Left ventricle myocardium inferior (tissue), 1 donor: ENCODE data around the gene ZCCHC24. TPM values are rescaled to one million over a fixed set of nuclear protein-coding genes. Genes with fewer than 3 reads are reported as not detected.

Source experiments
- DNase-seq: peaks from one replicate; pipeline ENCODE4 v3.0.0-alpha.2; 2020
- H3K27ac ChIP-seq: fragments of 200-600 bp; replicated peaks from 2 replicates; pipeline ENCODE4 v1.8.0; 2021
- H3K27me3 ChIP-seq: fragments of 200-600 bp; 2 replicates; pipeline ENCODE4 v1.8.0; 2021; ENCODE audit warnings: low read depth
- H3K36me3 ChIP-seq: fragments of 200-600 bp; 2 replicates; pipeline ENCODE4 v1.8.0; 2021
- H3K4me1 ChIP-seq: fragments of 200-600 bp; 2 replicates; pipeline ENCODE4 v1.8.0; 2021
- H3K4me3 ChIP-seq: fragments of 200-600 bp; 2 replicates; pipeline ENCODE4 v1.8.0; 2021; ENCODE audit warnings: mild to moderate bottlenecking, moderate library complexity
- H3K9me3 ChIP-seq: fragments of 200-600 bp; replicated peaks from 2 replicates; pipeline ENCODE4 v1.8.0; 2021
- intact Hi-C: fragments of 100-400 bp; cut with micrococcal nuclease; formaldehyde crosslinking; loops from one replicate; pipeline ENCODE4 v1.11.0; 2022
- total RNA-seq: library from RNA; stranded (reverse); fragmentation: NEBNext Ultra II Directional; extraction: Animal tissue kit (Norgen Biotek cat#: 25700); gene quantifications from one replicate; pipeline ENCODE4 v1.2.1, GENCODE V29; 2021
- TF ChIP-seq, protein P1 (sequence below): fragments of 200-600 bp; IDR thresholded peaks from 2 replicates; pipeline ENCODE4 v1.8.0; 2021; ENCODE audit warnings: antibody characterized with exemption, mild to moderate bottlenecking, borderline replicate concordance
- donor health status: DM: no; HTN: yes; CAD: no; lungs with severe emphysema.

Gene ZCCHC24
- total RNA-seq, 1 donor from 2014 or later, result 47.5 TPM

DNA sequence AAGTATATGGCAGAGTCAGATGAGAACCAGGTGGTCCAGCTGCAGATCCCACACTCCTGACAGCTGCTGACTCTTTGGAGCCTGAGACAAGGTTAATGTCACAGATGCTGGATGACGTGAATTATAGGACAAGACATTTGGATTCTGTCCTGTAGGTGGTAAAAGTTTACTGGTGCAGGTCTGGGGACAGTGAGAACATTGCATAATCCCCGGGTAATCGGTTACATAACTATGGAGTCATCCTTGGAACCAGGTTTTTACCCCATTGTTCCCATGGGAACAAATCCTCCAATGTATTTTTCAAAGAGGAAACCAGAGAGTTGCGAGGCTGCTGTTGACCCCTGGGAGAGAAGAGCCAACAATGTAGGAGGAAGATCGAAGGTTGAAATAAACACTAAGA lies 27.5 kb upstream of the ZCCHC24 start:
- intact Hi-C loops, result no loop called here
- no peaks in the 10 kb centered on the region for H3K9me3 ChIP-seq
- DNase-seq, result no peak
- no peaks in the 10 kb centered on the region for H3K36me3 ChIP-seq
- no peaks in the 10 kb centered on the region for H3K27me3 ChIP-seq
- H3K27ac ChIP-seq, result no peak overlapping the region
- TF ChIP-seq, protein P1, sequence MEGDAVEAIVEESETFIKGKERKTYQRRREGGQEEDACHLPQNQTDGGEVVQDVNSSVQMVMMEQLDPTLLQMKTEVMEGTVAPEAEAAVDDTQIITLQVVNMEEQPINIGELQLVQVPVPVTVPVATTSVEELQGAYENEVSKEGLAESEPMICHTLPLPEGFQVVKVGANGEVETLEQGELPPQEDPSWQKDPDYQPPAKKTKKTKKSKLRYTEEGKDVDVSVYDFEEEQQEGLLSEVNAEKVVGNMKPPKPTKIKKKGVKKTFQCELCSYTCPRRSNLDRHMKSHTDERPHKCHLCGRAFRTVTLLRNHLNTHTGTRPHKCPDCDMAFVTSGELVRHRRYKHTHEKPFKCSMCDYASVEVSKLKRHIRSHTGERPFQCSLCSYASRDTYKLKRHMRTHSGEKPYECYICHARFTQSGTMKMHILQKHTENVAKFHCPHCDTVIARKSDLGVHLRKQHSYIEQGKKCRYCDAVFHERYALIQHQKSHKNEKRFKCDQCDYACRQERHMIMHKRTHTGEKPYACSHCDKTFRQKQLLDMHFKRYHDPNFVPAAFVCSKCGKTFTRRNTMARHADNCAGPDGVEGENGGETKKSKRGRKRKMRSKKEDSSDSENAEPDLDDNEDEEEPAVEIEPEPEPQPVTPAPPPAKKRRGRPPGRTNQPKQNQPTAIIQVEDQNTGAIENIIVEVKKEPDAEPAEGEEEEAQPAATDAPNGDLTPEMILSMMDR, result no peak
- no peak overlapping the region for H3K4me3 ChIP-seq
- H3K4me1 ChIP-seq, result peaks cover 25% of the 10 kb centered on the region

- TF ChIP-seq, protein P1, result no peak
- H3K36me3 ChIP-seq, result no peaks in the 10 kb centered on the region
- H3K4me3 ChIP-seq, result no peak overlapping the region
- intact Hi-C loops, result no loop called here
- H3K27ac ChIP-seq, result no peak overlapping the region
- DNase-seq, result no peak
- H3K4me1 ChIP-seq, result peaks cover 30% of the 10 kb centered on the region
- no peaks in the 10 kb centered on the region for H3K9me3 ChIP-seq
- H3K27me3 ChIP-seq, result no peaks in the 10 kb centered on the region
Observed at GRCh38 chr10:79472449-79472848, 27.0 kb upstream of the ZCCHC24 start.

DNA sequence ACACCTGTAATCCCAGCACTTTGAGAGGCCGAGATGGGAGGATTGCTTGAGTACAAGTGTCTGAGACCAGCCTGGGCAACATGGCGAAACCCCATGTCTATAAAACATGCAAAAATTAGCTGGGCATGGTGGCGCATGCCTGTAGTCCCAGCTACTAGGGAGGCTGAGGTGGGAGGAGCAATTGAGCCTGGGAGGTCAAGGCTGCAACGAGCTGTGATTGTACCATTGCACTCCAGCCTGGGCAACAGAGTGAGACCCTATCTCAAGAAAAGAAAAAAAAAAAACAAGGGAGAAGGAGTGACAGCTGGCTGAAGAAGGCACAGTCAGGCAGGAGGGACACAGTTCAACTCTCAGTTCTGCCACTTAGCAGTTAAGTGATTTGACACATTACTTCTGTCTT lies 26.4 kb upstream of the ZCCHC24 start:
- no peaks in the 10 kb centered on the region for H3K9me3 ChIP-seq
- no peaks in the 10 kb centered on the region for H3K27me3 ChIP-seq
- no peak for DNase-seq
- no peaks in the 10 kb centered on the region for H3K36me3 ChIP-seq
- H3K27ac ChIP-seq, result no peak overlapping the region
- intact Hi-C loops, result no loop called here
- TF ChIP-seq, protein P1, result no peak
- peaks cover 37% of the 10 kb centered on the region for H3K4me1 ChIP-seq
- no peak overlapping the region for H3K4me3 ChIP-seq

GRCh38 chr10:79470096-79470495 lies 24.7 kb upstream of the ZCCHC24 start:
- TF ChIP-seq, protein P1, result no peak
- Histone ChIP-seq H3K36me3 (no peaks in the 10 kb centered on the region), H3K27me3 (no peaks in the 10 kb centered on the region), H3K9me3 (no peaks in the 10 kb centered on the region), H3K4me3 (no peak overlapping the region), H3K27ac (no peak overlapping the region), H3K4me1 (peaks cover 38% of the 10 kb centered on the region)
- no peak for DNase-seq
- intact Hi-C loops, result no loop called here

DNA sequence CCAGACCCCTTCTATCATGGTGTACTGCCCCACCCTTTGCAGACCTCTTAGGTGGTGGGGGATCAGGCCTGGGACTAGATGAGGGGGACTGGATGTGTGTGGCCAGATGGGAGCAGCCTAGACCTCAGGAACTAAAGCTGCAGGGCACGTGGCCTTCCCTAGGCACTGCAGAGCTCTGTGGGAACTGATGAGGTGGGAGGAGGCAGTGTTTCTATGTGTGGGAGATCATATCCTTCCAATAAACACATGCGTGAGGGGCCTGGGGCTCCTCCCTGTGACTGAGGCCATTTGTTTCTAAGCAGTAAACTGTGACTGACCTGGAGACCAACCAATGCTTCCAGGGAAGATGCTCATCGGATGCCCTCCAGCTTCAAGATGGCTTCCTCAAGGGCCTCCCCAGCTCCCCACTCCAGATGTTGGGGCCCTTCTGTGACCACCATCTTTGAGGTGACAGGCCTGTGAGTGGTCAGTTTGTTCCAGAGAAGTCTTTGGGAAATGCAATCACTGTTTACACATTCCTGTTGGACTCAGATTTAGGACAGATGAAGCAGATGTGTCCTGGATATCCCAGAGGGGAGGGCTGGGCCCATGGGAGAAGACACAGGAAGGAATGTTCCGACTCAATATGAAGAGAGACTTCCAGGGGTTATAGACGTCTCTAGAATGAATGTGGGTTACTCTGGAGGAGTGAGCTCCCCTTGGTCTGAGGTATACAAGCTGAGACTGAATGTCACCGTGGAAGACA lies 23.6 kb upstream of the ZCCHC24 start:
- Histone ChIP-seq H3K27me3 (no peaks in the 10 kb centered on the region), H3K27ac (peak overlapping the region; percentile 74), H3K36me3 (no peaks in the 10 kb centered on the region), H3K4me3 (no peak overlapping the region), H3K9me3 (no peaks in the 10 kb centered on the region), H3K4me1 (peaks cover 45% of the 10 kb centered on the region)
- DNase-seq, result no peak
- intact Hi-C loops, result loop anchor here (5.0 kb wide), 1 partner anchor 97 kb away; no protein-coding TSS in a partner anchor
- TF ChIP-seq, protein P1, result no peak
